Inferior parietal cortex (tissue), 1 donor: ENCODE measurements around the gene DNAI2.

Source experiments
- DNase-seq: peaks from one replicate; pipeline ENCODE4 v3.0.0-alpha.2; 2016; ENCODE audit errors: extremely low spot score

The DNAI2 gene

GRCh38 chr17:74305865-74306654, 32.0 kb downstream of the DNAI2 start:
- peak; percentile 50 for DNase-seq

DNA sequence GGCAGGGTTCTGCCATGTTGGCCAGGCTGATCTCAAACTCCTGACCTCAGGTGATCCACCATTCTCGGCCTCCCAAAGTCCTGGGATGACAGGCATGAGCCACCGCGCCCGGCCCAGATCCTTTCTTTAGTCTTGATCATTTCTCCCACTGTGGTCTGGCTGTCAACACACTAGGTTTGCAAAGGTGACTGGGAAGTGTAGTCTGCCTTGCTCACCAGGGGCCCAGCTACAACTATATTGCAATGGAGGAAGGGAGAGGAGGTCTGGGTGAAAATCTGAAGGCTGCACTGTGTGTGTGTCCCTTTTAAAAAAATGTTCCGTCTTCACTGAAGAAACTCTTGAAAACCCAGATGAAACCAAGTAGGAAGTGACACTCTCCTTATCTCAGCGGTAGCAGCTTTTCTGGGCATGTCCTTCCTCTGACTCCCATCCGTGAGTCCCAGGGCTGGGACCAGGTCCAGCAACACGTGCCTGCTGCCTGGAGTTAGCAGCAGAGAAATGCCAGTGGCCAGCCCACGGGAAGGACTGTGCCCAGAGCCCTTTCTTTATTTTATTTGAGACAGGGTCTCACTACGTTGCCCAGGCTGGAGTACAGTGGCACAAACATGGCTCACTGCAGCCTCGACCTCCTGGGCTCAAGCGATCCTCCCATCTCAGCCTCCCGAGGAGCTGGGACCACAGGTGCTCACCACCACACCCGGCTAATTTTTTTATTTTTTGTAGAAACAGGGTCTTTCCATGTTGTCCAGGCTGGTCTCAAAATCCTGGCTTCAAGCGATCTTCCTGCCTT, 34.1 kb downstream of the DNAI2 start:
- DNase-seq = no peak

DNA sequence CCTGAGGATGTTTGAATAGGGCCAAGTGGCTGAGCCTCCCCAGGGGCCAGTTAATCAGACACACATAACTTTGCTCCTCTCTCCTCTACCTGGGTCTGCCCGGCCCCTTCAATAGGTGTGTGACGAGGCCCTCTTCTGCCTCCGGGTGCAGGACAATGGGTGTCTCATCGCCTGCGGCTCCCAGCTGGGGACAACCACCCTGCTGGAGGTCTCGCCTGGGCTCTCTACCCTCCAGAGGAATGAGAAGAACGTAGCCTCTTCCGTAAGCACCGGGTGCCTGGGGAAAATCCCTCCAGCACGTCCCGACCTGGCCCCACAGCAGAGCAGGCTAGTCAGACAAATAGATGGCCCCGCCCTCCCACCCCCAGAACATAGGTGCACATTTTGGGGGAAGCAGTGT, 35.9 kb downstream of the DNAI2 start:
- no peak for DNase-seq

DNA sequence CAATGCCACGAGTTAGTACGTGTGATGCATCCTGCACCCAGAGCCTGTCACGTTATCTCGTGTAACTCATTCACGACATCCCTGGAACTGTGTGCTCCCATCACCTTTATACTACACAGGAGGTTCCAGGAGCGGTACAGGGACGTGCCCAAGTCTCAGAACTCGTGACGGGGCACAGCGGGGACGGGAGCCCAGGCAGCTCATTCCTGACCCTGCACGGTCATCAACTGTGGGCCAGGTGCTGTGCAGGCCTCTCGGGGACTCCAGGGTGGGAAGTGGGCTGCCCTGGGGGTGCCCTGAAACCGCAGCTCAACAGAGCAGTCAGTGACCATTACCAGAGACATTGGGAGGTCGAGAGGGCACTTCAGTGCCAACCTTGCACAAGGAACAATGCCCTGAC, 40.8 kb downstream of the DNAI2 start:
- DNase-seq = no peak

DNA sequence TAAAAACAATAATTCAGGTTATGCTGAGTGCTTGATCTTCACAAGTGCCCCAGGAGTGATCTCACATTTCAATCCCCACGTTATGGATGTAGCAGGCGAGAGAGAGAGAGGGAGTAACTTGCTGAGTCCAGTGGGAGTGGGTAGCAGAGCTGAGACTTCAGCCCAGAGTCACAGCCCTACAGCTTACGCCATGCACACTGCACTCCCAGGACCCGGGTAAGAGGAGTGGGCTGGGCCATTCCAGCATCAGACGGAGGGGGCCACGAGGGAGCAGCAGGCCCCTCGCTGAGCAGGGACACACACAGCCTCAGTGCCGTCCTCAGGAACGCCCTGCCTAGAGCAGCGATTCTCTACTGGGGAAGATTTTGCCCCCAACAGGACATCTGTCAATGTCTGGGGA, 42.2 kb downstream of the DNAI2 start:
- DNase-seq = no peak

GRCh38 chr17:74317071-74317470, 43.0 kb downstream of the DNAI2 start:
- no peak for DNase-seq

DNA sequence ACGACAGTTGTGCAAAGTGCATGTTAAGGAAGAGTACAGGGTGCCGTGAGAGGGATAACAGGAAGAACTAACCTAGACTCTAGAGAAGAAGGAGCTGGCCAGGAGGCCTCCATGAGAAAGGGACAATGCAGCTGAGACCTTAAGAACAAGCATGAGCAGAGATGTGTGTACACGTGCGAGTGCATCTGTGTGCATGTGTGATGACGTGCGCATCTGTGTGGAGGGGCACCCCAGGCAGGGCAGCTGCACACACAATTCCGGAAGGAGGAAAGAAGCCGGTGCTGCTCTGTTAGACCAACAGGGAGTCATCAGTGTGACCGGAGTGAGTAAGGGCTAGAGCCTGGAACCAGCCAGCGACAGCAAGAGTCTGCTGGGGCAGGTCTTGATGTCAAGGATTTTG, 44.4 kb downstream of the DNAI2 start:
- no peak for DNase-seq

DNA sequence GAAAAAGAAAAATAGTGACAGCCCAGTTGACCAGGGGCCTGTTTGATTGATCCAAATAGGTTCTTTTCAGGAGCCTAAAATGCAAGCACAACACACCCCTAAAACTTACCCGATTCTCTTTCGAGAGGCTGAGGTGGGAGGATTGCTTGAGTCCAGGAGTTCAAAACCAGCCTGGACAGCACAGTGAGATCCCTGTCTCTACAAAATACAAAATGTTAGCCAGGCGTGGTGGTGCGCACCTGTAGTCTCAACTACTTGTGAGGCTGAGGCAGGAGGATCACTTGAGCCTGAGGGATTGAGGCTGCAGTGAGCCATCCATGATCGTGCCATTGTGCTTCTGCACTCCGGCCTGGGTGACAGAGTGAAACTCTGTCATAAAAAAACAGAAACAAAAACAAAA, 50.5 kb downstream of the DNAI2 start:
- DNase-seq = no peak

DNA sequence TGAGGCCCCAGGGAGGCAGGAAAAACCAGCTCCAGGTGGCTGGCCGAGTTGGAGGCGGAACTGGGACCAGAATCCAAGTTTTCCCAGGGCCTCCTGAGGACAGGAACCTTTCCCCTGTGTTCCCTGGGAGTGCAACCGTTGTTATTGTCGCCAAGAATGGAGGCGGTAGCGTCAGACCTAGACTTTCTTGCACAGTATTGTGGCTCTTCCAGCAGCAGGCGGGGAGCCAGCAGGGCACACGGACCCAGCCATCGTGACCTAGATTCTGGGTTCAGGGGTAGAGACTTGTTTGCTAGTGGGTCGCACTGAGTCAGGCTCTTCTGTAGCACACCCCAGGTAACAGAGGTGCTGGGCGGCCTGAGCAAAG, 51.3 kb downstream of the DNAI2 start:
- DNase-seq = no peak

DNA sequence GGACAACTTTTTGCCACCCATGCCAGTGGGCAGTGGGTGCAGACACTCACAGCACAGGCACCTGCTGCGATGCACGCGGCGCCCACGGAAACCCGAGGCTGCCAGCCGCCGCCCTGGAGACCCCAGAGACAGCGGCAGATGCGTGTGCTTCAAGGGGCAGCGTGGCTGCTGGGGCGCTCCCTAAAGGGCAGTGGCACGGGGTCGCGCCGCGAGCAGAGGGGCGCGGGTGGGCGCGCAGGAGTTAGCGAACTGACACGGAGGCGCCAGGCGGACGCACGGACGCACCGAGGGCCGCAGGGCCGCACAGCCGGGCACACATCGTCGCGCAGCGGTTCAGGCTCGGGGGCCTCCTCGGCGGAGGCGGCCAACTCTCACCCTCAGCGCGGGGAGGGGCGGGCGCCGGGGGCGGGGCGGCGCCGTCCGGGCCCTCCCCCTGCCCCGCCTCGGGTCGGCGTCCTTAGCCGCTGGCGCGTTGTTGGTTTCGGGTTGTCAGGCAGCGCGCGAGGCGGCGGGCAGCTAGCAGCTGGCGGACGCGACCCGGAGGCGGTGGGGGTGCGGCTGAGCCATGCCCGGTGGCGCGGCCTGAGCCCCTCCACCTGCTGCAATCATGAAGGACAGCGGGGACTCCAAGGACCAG, 51.8 kb downstream of the DNAI2 start, which contains the start of gene KIF19:
Gene KIF19, plus strand, starts transcription at position 484 of the 637 bp plus-strand sequence. Its CDS starts 124 bp downstream, at position 608.
- DNase-seq = no peak

GRCh38 chr17:74326506-74326905, 52.5 kb downstream of the DNAI2 start:
- DNase-seq = no peak

- no peak for DNase-seq
Observed at GRCh38 chr17:74328487-74328886, 54.5 kb downstream of the DNAI2 start.

- DNase-seq = no peak
Observed at GRCh38 chr17:74329378-74329777, 55.3 kb downstream of the DNAI2 start.

- peak; percentile 32 for DNase-seq
Observed at GRCh38 chr17:74330446-74330845, 56.4 kb downstream of the DNAI2 start.

DNA sequence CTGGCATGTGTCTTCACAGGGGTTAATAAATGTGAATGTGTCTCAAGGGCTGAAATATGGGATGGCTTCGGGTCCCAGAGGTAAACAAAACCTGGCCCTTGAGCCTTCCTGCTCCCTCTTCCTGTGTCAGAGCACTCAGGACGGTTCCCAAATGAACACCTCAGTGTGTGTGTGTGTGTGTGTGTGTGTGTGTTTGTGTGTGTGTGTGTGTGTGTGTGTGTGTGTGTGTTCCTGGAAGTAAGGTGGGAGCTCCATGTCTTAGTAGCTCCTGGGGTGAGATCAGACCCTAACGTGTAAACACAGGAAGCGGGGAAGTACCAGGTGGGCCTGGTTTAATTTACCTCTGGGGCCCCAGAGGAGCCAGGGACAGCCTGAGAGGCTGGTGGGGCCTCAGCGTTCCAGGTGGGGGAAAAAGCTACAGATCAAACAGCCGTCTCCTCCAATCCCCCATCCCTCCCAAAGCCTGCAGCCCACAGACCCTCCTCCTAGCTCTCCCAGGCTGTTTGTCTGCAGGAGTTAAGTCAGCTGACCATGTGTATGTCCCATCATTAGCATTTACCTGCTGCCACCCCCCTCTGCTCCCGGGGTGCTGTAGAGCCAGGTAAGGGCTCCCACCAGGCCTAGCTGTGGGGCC, 58.1 kb downstream of the DNAI2 start:
- no peak for DNase-seq

DNA sequence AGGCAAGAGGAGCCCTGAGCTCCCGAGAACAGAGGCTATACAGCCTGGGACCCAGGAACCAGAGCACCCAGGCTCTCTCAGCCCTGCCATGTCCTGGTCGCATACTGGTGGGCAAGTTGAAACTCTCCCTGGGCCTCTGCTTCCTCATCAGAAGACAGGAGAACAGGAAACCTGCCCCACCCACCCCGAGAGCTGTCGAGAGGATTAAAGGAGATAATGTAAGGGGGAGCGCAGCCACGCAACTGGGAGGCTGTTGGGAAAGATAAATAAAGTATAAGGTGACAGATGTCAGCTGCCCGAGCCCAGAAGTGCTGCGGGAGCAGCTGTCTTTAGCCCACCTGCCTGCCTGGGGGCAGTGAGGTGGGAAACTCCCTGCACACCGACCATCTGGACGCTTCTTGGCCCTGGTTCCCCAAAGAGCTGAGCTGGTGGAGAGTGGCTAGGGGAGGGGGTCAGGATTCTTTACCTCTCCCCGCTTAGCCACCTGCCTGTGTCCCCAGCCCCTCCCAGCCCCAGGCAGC, 58.8 kb downstream of the DNAI2 start:
- DNase-seq = no peak

DNA sequence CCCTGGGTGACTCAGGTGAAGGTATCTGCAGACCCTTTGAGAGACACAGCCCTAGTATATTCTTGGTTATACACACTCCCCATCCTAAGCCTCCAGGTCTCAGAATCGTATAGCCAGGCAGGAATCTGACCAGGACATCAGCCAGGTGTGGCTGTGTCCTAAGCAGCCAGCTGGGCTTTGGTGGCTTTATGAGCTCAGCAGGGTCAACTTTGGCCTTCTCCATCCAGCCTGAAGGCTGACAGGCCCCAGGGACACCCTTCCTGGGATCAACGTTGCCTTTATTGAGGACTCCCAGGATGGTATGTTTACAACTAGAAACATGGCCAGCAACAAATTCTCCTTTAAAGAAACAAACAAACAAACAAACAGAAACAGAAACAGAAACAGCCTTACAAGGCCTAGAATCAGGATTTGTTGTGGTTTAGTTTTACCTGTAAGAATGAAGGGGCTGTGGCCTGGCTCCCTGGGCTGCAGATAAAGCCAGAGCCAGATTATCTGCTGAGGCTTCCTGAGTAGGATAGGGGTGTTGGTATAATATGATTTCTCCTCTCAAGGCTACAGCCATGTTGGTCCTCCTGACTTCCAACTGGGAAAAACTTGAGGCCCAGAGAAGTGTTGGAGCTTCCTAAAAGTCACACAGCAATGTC, 60.5 kb downstream of the DNAI2 start:
- no peak for DNase-seq

- DNase-seq = no peak
Observed at GRCh38 chr17:74335529-74336062, 61.6 kb downstream of the DNAI2 start.

DNA sequence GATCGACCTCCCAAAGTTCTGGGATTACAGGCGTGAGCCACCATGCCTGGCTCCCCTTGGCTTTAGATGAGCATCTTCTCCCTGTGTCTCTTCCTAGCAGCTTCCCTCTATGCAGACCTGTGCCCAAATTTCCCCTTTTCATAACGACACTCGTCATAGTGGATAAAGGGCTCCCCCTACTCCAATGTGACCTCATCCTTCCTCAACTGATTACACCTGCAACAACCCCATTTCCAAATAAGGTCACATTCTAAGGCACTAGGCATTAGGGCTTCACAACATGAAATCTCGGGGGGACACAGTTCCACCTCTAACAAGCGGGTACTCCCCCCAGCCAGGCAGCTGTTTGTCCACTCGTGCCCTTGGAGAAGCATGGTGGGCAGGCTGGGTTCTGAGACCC, 62.3 kb downstream of the DNAI2 start:
- DNase-seq = no peak

DNA sequence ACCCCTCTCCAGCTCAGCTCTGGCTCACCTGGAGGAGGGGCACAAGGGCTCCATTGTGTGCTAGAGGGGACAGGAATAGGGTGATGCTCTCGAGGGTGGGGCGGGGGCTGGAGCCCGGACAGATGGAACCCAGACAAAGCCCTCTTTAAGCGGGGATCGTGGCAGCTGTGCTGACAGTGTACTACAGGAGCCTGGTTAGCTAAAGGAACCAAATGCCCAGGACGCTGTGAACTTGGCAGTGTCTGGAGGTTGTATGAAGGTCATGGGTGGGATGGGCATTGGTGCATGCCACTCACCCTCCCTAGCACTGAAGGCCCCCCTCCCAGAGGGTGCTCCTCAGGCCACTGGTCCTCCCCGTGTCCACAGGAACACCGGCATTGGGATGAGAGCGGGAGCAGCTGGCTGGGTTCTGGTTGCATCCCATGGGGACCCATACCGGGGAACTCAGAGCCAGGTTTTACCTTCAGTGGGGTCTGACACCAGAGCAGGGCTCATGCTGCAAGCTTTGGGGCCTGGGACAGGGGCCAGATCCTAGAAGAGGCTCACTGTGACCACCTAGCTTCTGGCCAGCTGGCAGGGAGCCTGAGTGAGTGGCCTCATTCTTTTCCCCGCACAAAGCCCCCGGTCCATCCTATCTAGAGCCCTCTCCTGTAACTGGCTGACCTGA, 63.9 kb downstream of the DNAI2 start:
- DNase-seq = peak; percentile 62
